Stomach (tissue), 8 donors: ENCODE measurements around the gene CSAG1. TPM values are rescaled to one million over a fixed set of nuclear protein-coding genes. Genes with fewer than 3 reads are reported as not detected.

Experiments used
- polyA plus RNA-seq, 3 donors: library from polyadenylated mRNA; stranded (reverse); fragments of 200-250 nt; gene quantifications; one replicate each; pipeline ENCODE4 v1.2.3, GENCODE V29; 2013
- total RNA-seq, 5 donors: library from RNA; depleted of rRNA; stranded (reverse); fragments of >200 nt; gene quantifications; one replicate each; pipeline versions ENCODE4 v1.1.0 to v1.2.3, GENCODE V29; 2014 to 2016
- donor health status: healthy with polysubstance abuse.
- donor health status: Bipolar disorder and iron deficiency.
- donor health status: healthy.

CSAG1 gene
- total and polyA plus RNA-seq, 8 donors: not detected

Other genes with a start within 250 kb of the CSAG1 start
- under 1 TPM in 1 of 5 donors, not detected in 4; 0.18 TPM for gene GABRQ, start 95.8 kb downstream of the CSAG1 start, total RNA-seq
- under 1 TPM in 1 of 3 donors, not detected in 2; 0.05 TPM for gene GABRQ, start 95.8 kb downstream of the CSAG1 start, polyA plus RNA-seq
- not detected for gene MAGEA3, start 34.9 kb downstream of the CSAG1 start, total RNA-seq
- gene MAGEA3, start 34.9 kb downstream of the CSAG1 start, polyA plus RNA-seq: not detected
- not detected for gene CSAG2, start 24.4 kb downstream of the CSAG1 start, total RNA-seq
- not detected for gene CSAG2, start 24.4 kb downstream of the CSAG1 start, polyA plus RNA-seq
- gene MAGEA2B, start 19.1 kb downstream of the CSAG1 start, total RNA-seq: not detected
- not detected for gene MAGEA2B, start 19.1 kb downstream of the CSAG1 start, polyA plus RNA-seq
- not detected for gene MAGEA12, start within 50 bp of the CSAG1 start, total RNA-seq
- gene MAGEA12, start within 50 bp of the CSAG1 start, polyA plus RNA-seq: not detected
- gene MAGEA2, start 20.1 kb upstream of the CSAG1 start, total RNA-seq: not detected
- gene MAGEA2, start 20.1 kb upstream of the CSAG1 start, polyA plus RNA-seq: not detected
- not detected for gene CSAG3, start 25.5 kb upstream of the CSAG1 start, total RNA-seq
- gene CSAG3, start 25.5 kb upstream of the CSAG1 start, polyA plus RNA-seq: not detected
- gene MAGEA6, start 36.0 kb upstream of the CSAG1 start, total RNA-seq: not detected
- gene MAGEA6, start 36.0 kb upstream of the CSAG1 start, polyA plus RNA-seq: not detected
- 10 to 100 TPM in 4 of 5 donors, 1 to 10 TPM in 1; 10.0 to 45.5 (median 29.0) TPM for gene CETN2, start 97.0 kb upstream of the CSAG1 start, total RNA-seq
- gene CETN2, start 97.0 kb upstream of the CSAG1 start, polyA plus RNA-seq: 10 to 100 TPM; 29.0 to 33.1 (median 32.4) TPM
- gene NSDHL, start 97.3 kb upstream of the CSAG1 start, total RNA-seq: 10 to 100 TPM in 1 of 5 donors, 1 to 10 TPM in 2, under 1 TPM in 2; 0.58 to 45.5 (median 6.8) TPM
- gene NSDHL, start 97.3 kb upstream of the CSAG1 start, polyA plus RNA-seq: 10 to 100 TPM in 2 of 3 donors, 1 to 10 TPM in 1; 9.5 to 28.3 (median 15.6) TPM
- 1 to 10 TPM; 1.2 to 6.5 (median 4.5) TPM for gene ZNF185, start 164.3 kb upstream of the CSAG1 start, total RNA-seq
- gene ZNF185, start 164.3 kb upstream of the CSAG1 start, polyA plus RNA-seq: 10 to 100 TPM in 1 of 3 donors, 1 to 10 TPM in 2; 4.4 to 48.2 (median 4.6) TPM